T-helper 2 cell treated with Interferon-gamma antibody and Interleukin-4, amounts not matched to agents 5 μg/mL and 100 μg/mL, for 36 hours (primary cell): Measurements from ENCODE around the gene CLDN14.

Source experiments
- DNase-seq: peaks from one replicate; pipeline ENCODE4 v3.0.0; 2021; ENCODE audit warnings: low spot score
- H3K27ac Mint-ChIP-seq: one replicate; pipeline ENCODE4 v1.8.0; 2021; ENCODE audit warnings: mild to moderate bottlenecking, mixed read lengths
- H3K27me3 Mint-ChIP-seq: one replicate; pipeline ENCODE4 v1.8.0; 2021; ENCODE audit warnings: low read depth, mixed read lengths
- H3K36me3 Mint-ChIP-seq: one replicate; pipeline ENCODE4 v1.8.0; 2021; ENCODE audit warnings: low read depth, mixed read lengths
- H3K4me1 Mint-ChIP-seq: one replicate; pipeline ENCODE4 v1.8.0; 2021; ENCODE audit warnings: low read depth, mixed read lengths
- H3K4me3 Mint-ChIP-seq: one replicate; pipeline ENCODE4 v1.8.0; 2022; ENCODE audit warnings: mild to moderate bottlenecking, moderate library complexity, mixed read lengths
- H3K9me3 Mint-ChIP-seq: one replicate; pipeline ENCODE4 v1.8.0; 2021; ENCODE audit warnings: mixed read lengths

Gene CLDN14

DNA sequence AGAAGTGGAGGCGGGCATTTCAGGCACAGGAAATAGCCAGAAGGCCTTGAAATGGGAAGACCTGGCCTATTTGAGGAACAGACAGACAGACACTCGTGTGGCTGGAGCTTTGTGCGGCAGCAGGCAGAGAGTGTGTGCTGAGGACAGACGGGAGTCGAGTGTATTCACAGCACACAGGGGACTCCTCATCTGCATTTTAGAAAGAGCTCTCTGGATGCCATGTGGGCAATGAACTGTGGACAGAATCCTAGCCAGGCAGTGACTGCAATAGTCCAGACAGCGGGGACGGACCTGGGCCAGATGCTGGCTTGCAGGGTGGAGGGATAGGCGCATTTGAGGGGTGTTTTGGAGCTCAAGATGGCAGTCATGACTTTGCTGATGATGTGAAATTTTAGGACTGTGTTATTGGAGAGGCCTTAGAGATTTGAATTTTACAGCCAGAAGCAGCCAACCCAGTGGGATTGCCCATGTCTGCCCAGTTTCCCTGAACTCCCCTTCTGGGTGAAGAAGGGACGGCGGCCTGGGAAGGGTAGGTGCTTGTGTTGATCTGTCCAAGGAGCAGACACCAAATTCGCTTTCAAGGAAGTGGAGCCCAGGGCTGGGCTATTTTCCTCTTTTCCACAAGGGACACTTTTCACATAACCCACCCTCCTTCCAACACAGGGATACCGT is 51.0 kb downstream of the CLDN14 start:
- Mint-ChIP-seq H3K36me3 (peaks cover 4% of the 10 kb centered on the region), H3K9me3 (no peaks in the 10 kb centered on the region), H3K27ac (no peak overlapping the region), H3K4me1 (peaks cover 23% of the 10 kb centered on the region), H3K4me3 (peak overlapping the region; percentile 8), H3K27me3 (peaks cover 2% of the 10 kb centered on the region)
- no peak for DNase-seq

DNA sequence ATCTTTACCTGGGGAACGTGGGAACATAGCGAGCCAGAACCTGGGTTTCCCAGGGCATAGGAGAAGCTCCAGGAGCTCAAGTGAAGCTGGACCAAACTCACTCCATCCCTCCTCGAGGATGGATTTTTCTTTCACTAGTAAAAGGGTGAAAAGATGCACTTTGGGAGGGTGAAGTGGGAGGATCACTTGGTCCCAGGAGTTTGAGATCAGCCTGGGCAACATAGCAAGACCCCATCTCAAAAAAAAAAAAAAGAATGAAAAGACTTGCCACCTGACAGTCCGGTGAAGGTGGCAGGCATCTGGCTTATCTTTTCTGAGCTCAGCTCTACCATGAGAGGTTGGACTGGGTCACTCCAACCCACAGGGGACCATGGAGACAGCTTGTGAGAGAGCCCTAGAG is 52.4 kb downstream of the CLDN14 start:
- H3K4me3 Mint-ChIP-seq = no peak overlapping the region
- H3K27me3 Mint-ChIP-seq = peaks cover 2% of the 10 kb centered on the region
- peak overlapping the region; percentile 36 for H3K27ac Mint-ChIP-seq
- peaks cover 34% of the 10 kb centered on the region for H3K4me1 Mint-ChIP-seq
- DNase-seq = no peak
- no peaks in the 10 kb centered on the region for H3K9me3 Mint-ChIP-seq
- H3K36me3 Mint-ChIP-seq = peaks cover 14% of the 10 kb centered on the region

DNA sequence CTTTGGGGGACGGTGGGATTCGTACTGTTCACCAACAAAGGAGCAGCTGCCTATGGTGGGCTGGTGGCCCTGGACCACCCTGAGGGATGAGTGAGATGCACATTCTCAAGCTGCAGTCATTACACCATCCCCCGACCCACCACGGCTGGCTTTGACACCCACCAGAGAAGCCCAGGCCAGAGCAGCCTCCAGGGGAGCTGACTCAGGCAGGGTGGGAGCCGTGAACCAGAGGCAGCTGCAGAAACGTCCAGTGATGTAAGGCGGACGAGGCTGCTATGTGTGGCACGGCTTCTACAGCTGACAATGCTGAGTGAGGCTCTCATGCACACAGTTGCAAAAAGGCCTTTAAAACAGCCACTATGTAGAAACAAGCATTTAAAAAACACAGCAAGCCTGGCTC is 54.6 kb downstream of the CLDN14 start:
- H3K4me3 Mint-ChIP-seq = no peak overlapping the region
- H3K36me3 Mint-ChIP-seq = peaks cover 17% of the 10 kb centered on the region
- H3K27me3 Mint-ChIP-seq = no peaks in the 10 kb centered on the region
- H3K4me1 Mint-ChIP-seq = peaks cover 29% of the 10 kb centered on the region
- no peak for DNase-seq
- no peaks in the 10 kb centered on the region for H3K9me3 Mint-ChIP-seq
- H3K27ac Mint-ChIP-seq = no peak overlapping the region

DNA sequence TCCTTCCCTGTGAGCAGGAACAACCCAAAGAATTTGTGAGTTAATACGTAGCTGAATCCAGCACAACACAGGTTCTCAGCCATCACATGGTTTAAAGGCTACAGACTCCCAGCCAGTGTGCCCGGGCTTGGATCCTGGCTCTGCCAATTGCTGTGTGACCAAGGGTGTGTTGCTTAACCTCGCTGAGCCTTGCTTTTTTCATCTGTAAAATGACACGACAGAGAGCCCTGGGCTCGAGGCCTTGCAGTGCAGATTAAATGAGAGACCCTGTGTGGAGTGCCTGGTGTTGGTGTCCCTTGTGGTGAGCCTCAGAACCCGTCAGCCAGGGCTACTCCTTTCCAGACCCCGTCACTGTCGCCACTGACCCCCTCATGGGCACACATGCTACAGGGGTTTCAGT is 55.3 kb downstream of the CLDN14 start:
- H3K4me3 Mint-ChIP-seq = no peak overlapping the region
- H3K4me1 Mint-ChIP-seq = peaks cover 22% of the 10 kb centered on the region
- DNase-seq = no peak
- no peak overlapping the region for H3K27ac Mint-ChIP-seq
- peaks cover 17% of the 10 kb centered on the region for H3K36me3 Mint-ChIP-seq
- H3K27me3 Mint-ChIP-seq = no peaks in the 10 kb centered on the region
- H3K9me3 Mint-ChIP-seq = no peaks in the 10 kb centered on the region

DNA sequence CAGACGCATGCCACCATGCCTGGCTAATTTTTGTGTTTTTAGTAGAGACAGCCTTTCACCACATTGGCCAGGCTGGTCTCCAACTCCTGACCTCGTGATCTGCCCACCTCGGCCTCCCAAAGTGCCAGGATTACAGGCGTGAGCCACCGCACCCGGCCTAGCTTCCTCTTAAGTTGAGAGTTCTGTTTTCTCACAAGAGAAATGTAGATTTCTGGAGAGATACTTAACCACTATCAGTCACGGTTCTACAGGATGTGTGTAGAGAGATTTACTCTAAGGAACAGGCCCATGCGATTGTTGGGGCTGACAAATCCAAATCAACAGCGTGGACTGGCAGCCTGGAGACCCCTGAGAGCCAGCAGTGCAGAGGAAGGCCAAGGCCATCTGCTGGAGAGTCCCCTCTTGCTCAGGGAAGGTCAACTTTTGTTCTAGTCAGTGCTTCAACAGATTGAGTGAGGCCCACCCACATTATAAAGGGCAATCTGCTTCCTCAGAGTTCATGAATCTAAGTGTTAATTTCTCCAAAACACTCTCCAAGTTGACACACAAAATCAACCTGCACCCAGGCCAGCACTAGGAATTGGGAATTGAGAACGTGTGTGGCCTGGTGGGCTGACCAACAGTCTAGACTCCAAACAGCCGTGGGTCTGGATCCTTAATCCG is 56.0 kb downstream of the CLDN14 start:
- Mint-ChIP-seq H3K36me3 (peaks cover 20% of the 10 kb centered on the region), H3K4me3 (peak overlapping the region; percentile 22), H3K9me3 (no peaks in the 10 kb centered on the region), H3K27ac (peak overlapping the region; percentile 84), H3K4me1 (peaks cover 21% of the 10 kb centered on the region), H3K27me3 (no peaks in the 10 kb centered on the region)
- DNase-seq = peak; percentile 18

DNA sequence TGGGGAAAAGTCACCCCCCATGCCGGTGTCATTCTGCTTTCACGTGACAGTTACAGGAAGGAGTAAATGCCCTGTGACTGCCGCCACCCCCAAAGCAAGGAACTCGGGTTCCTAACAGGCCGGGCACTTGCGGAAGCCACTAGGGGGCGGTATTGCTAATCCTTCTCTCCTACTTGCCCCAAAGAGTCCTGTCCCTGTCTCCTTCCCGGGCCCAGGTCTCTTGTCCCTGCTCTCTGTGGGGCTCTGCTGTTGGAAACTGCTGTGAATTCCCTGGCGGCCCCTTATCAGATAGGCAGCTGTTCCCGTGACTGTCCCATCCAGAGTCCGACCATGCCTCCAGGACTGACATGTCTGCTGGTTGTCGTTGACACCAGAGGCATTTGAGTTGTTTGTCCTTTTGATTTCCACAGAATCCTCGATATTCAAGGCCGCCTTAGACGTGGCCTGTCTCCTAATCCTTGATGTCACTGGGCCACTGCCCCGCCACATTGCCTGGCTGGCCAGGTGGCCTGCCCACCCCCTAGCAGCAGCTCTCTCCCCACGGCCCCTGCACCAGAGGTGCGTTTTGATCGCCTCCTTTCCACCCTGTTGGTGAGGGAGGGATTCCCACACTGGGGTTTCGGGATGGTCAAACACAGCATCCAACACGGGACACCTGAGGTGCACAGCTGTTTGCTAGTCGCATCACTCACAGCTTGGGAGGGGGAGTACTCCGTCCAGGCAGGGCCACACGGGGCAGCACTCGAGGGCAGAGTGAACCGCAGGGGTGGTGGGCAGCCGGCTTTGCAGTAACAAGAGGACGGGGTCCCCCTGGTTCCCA is 57.4 kb downstream of the CLDN14 start:
- Mint-ChIP-seq H3K4me3 (no peak overlapping the region), H3K27me3 (no peaks in the 10 kb centered on the region), H3K27ac (no peak overlapping the region), H3K36me3 (peaks cover 22% of the 10 kb centered on the region), H3K4me1 (peaks cover 17% of the 10 kb centered on the region), H3K9me3 (no peaks in the 10 kb centered on the region)
- DNase-seq = no peak

DNA sequence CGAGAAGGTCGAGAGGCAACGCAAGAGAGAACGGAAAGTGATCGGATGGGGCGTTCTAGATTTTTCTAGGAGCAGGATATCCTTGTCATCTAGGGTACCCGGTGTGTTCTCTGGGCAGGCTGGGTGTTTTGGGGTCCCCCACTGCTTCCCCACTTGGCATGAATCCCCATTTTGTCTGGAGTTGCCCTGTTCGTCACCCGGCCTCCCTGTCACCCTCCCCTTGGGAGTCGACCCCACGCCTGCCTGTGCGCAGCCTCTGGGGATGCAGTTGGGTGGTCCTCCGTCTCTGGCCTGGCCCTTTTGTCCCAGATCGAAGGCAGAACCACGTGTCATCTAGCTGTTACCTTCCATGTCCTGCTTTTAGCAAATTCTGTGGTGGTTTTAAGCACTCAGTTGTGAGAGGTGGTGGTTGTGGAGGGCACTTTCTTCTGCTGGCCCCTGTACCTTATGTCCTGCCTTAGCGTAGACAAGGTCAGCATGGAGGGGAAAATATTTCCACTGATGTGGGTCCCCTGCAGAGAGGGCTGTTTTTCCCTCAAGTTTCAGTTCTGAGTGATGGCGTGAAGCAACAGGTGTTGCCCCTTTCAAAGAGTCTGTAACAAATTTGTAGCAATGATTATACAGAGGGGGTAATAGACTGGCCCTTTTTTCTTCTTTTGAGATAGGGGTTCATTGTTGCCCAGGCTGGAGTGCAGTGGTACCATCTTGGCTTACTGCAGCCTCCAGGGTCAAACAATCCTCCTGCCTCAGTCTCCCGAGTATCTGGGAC is 59.2 kb downstream of the CLDN14 start:
- Mint-ChIP-seq H3K27ac (no peak overlapping the region), H3K9me3 (no peaks in the 10 kb centered on the region), H3K27me3 (no peaks in the 10 kb centered on the region), H3K4me1 (peaks cover 17% of the 10 kb centered on the region), H3K4me3 (no peak overlapping the region), H3K36me3 (peaks cover 26% of the 10 kb centered on the region)
- DNase-seq = no peak

DNA sequence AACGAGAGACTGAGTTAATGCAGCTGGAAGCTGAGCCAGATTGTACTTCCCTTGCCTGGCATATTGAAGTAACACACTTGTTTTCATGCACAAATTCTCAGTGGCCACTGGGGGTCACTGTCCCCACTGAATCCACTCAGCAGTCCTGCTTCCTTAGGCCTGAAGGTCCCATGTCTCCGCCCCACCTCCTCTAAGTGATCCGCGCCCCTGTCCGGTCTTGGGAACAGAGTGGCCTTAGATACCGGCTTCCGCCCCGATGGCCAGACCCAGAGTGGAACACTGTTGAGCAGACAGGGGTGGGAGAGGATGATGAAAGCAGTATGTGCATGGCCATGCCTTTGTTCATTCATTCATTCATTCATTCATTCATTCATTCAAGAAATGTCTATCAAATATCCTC is 59.9 kb downstream of the CLDN14 start:
- no peak overlapping the region for H3K4me3 Mint-ChIP-seq
- peaks cover 17% of the 10 kb centered on the region for H3K4me1 Mint-ChIP-seq
- H3K27ac Mint-ChIP-seq = no peak overlapping the region
- no peaks in the 10 kb centered on the region for H3K9me3 Mint-ChIP-seq
- H3K27me3 Mint-ChIP-seq = no peaks in the 10 kb centered on the region
- DNase-seq = peak; percentile 37
- peaks cover 26% of the 10 kb centered on the region for H3K36me3 Mint-ChIP-seq

DNA sequence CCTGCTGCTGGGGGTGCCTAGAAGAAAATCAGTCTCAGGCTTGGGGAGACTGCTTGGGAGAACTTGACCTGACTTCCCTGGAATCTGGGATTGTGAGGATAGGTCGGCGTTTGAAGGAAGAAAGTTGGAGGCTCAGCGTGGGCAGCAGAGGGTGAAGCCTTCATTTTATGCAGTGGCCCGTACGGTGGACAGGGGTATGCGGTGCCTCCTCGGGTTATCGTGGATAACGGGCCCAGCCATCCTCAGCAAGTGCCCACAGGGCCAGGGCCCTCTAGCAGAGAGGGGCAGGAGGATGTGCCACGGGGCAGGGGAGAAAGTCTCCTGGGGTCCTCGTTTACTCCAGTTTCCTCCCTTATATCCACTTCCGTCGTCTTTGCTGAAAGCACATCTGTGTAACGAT is 60.7 kb downstream of the CLDN14 start:
- Mint-ChIP-seq H3K27me3 (no peaks in the 10 kb centered on the region), H3K9me3 (no peaks in the 10 kb centered on the region), H3K27ac (no peak overlapping the region), H3K4me1 (peaks cover 14% of the 10 kb centered on the region), H3K4me3 (no peak overlapping the region), H3K36me3 (peaks cover 25% of the 10 kb centered on the region)
- no peak for DNase-seq

DNA sequence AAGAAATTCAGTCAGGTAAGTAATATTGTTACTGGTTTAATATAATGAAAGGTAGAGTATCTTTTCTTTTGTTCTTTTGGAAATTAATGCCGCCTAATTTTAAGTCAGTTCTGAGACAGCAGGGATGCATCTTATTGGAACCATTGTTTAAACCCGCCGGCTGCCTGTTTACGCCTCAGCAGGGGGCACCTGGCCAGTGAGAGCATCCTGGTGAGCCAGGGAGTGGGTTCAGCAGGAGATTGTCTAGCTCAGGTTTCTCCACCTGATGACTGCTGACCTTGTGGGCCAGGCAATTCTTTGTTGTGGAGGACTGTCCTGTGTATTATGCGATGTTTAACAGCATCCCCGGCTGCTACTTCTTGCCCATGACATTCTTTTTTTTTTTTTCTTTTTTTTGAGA is 64.5 kb downstream of the CLDN14 start:
- peaks cover 34% of the 10 kb centered on the region for H3K36me3 Mint-ChIP-seq

DNA sequence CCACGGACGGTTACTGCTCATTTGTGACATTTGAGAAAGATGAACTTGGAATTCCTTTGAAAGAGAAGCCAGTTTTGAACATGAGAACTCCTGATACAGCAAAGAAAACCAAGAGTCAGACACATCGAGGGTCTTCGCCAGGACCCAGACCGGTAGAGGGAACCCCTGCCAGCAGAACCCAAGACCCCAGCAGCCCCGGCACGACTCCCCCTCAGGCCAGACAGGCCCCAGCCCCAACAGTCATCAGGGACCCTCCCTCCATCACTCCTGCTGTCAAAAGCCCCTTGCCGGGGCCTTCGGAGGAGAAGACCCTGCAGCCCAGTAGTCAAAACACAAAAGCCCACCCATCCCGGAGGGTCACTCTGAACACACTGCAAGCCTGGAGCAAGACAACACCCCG is 67.0 kb downstream of the CLDN14 start:
- H3K9me3 Mint-ChIP-seq = no peaks in the 10 kb centered on the region

More for the DNA sequence above, 64.5 kb downstream of the CLDN14 start:
- Mint-ChIP-seq H3K27ac (no peak overlapping the region), H3K4me3 (no peak overlapping the region), H3K4me1 (no peaks in the 10 kb centered on the region), H3K9me3 (no peaks in the 10 kb centered on the region), H3K27me3 (no peaks in the 10 kb centered on the region)
- no peak for DNase-seq

DNA sequence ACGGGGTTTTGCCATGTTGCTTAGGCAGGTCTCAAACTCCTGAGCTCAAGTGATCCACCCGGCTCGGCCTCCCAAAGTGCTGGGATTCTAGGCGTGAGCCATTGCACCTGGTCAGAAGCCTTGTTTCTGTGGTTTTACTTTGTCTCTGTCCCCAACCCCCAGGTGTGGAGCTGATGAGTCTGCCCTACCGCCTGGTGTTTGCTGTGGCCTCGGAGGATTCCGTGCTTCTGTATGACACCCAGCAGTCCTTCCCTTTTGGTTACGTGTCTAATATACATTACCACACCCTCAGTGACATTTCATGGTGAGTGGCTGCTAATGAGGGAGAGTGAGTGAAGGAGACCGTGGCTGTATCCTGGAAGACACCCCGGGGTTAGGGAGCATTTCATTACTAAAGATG is 68.6 kb downstream of the CLDN14 start:
- H3K27ac Mint-ChIP-seq = no peak overlapping the region
- H3K36me3 Mint-ChIP-seq = peaks cover 48% of the 10 kb centered on the region
- no peaks in the 10 kb centered on the region for H3K4me1 Mint-ChIP-seq
- DNase-seq = no peak
- no peaks in the 10 kb centered on the region for H3K27me3 Mint-ChIP-seq
- H3K4me3 Mint-ChIP-seq = no peak overlapping the region
- no peaks in the 10 kb centered on the region for H3K9me3 Mint-ChIP-seq

More for the DNA sequence above, 67.0 kb downstream of the CLDN14 start:
- Mint-ChIP-seq H3K36me3 (peaks cover 42% of the 10 kb centered on the region), H3K27me3 (no peaks in the 10 kb centered on the region), H3K27ac (no peak overlapping the region), H3K4me1 (no peaks in the 10 kb centered on the region), H3K4me3 (no peak overlapping the region)
- no peak for DNase-seq
